ENCODE data around the gene ZNF768. TPM values are rescaled to one million over a fixed set of nuclear protein-coding genes. Genes with fewer than 3 reads are reported as not detected.
"Not testable (repeated sequence)": the region's sequence is repeated elsewhere in the genome, so short reads cannot be mapped to it uniquely, and the experiment has no call there.

Gene ZNF768
- total RNA-seq, 2 experiments from 2014 or later, result 8.3 to 9.2 TPM

DNA sequence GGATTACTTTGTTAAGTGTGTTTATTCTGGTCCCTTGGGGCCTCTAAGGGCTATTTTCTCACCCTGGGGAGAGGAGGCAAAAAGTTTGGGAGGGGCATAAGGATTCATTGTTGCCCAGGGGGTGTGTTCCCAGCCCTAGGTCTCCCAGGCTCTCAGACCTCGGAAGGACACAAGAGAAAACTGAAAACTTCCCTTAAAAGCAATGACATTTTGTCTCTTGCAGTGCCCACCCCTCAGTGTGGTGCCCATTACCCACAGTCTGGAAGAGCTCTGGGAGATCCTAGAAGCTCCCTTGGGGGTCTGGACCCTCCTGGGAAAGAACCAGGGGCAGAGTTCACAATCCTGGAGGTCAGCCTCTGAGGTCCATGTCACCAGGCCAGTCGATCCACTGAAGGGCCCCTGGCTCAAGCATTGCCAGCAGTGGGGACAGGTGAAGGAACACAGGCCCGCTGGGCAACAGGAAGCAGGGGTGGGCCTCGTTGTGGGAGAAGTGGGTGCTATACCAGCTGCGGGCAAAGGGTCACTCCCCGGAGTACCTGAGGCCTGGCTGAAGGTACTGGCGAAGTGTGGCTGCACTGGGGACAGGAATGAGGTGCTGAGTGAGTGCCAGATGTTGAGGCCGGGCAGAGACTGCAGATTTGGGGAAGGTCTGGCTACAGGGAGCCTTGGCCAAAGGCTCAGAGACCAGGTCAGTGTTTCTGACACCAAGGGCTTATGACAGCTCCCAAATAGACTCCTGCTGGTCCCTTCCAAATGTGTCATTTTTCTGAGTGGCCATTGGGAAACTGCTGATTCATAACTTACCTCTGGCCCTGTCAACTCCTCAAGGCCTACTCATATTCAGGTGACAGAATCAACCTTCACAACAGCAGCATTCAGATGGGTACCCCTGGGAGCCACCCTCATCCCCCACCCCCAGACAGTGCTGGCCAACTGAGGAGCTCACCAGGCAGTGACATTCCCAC, 12.9 kb upstream of the ZNF768 start:
- DNase-seq (no peak), ATAC-seq (no peak)
- ChIA-PET CTCF (interaction anchor here (1.2 kb wide), 1 partner anchor 109 kb away, joined by 4 read pairs; the partner anchor contains the start of gene DCTPP1), POLR2A (interaction anchor here (0.6 to 1.2 kb wide), 4 partner anchors 13 to 95 kb away, joined by 3 read pairs; no protein-coding TSS in a partner anchor)
- H3K9me3 Mint-ChIP-seq, result no peaks in the 10 kb centered on the region
- intact Hi-C loops (cut with micrococcal nuclease), result no loop called here
- H3K27ac Mint-ChIP-seq, result no peak overlapping the region
- H3K27me3 Mint-ChIP-seq, result no peaks in the 10 kb centered on the region
- H3K36me3 Mint-ChIP-seq (ENCODE audit: low read depth), result peaks cover 33% of the 10 kb centered on the region
- no peak overlapping the region for H3K4me3 Mint-ChIP-seq
- TF ChIP-seq, protein P1, sequence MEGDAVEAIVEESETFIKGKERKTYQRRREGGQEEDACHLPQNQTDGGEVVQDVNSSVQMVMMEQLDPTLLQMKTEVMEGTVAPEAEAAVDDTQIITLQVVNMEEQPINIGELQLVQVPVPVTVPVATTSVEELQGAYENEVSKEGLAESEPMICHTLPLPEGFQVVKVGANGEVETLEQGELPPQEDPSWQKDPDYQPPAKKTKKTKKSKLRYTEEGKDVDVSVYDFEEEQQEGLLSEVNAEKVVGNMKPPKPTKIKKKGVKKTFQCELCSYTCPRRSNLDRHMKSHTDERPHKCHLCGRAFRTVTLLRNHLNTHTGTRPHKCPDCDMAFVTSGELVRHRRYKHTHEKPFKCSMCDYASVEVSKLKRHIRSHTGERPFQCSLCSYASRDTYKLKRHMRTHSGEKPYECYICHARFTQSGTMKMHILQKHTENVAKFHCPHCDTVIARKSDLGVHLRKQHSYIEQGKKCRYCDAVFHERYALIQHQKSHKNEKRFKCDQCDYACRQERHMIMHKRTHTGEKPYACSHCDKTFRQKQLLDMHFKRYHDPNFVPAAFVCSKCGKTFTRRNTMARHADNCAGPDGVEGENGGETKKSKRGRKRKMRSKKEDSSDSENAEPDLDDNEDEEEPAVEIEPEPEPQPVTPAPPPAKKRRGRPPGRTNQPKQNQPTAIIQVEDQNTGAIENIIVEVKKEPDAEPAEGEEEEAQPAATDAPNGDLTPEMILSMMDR (IDR thresholded peaks at IDR 0.05), result no peak
- H3K4me1 Mint-ChIP-seq (ENCODE audit: low read depth), result peaks cover 21% of the 10 kb centered on the region

DNA sequence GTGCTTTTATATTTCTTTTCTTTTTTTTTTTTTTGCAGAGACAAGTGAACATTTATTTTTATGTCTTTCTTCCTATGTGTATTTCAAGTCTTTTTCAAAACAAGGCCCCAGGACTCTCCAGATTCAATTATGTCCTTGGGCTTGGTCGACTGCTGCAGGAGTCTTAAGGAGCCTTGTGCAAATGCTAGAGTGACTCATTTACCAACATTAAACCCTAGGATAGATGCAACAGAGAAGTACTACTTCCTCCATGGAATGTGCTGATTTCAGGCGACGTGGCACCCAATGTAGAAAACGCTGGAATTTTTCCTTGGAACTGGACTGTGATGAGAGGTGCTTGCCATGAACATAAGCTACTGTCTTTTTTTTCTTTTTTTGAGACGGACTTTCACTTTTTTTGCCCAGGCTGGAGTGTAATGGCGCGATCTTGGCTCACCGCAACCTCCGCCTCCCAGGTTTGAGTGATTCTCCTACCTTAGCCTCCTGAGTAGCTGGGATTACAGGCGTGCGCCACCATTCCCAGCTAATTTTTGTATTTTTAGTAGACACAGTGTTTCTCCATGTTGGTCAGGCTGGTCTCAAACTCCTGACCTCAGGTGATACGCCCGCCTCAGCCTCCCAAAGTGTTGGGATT, 10.1 kb upstream of the ZNF768 start:
- intact Hi-C loops (cut with micrococcal nuclease); ATAC-seq; DNase-seq; H3K27me3 Mint-ChIP-seq; H3K9me3 Mint-ChIP-seq: not testable (repeated sequence)
- Mint-ChIP-seq H3K4me3 (peak overlapping the region; percentile 86), H3K4me1 (ENCODE audit: low read depth) (peaks cover 26% of the 10 kb centered on the region), H3K36me3 (ENCODE audit: low read depth) (peaks cover 38% of the 10 kb centered on the region), H3K27ac (peak overlapping the region; percentile 99)
- ChIA-PET CTCF (interaction anchor here (0.6 to 4.3 kb wide), 20 partner anchors 9 to 160 kb away, joined by 3 to 39 read pairs (median 10); partner anchors contain the start of genes DCTPP1, ZNF688, ZNF764 and ZNF785), POLR2A (interaction anchor here (0.7 to 4.7 kb wide), 24 partner anchors 8 to 129 kb away, joined by 3 to 42 read pairs (median 8); partner anchors contain the start of genes ZNF688, ZNF689, ZNF764 and ZNF771)

DNA sequence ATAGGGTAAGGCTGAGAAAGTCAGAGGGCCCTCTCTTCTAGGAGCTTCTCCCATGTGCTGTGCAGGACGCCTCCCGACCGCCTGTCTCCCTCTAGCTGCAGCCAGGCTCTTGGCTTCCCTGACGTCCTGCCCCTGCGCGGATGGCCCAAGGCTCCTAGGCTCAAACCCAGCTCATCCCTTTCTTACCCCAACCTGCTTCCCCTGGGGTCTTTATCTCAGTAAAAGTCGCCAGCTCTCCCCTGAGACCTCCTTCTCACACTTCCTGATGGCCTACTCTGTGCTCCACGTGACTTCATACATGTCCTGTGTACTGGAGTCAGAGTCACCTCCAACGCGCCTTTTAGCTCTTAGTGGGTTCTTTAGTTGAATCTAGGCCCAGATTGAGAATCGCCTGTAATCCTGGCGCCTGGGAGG, 9.4 kb upstream of the ZNF768 start:
- POLR2A ChIA-PET, result interaction anchor here (0.7 to 4.7 kb wide), 40 partner anchors 9 to 352 kb away, joined by 3 to 42 read pairs (median 5); partner anchors contain the start of genes CORO1A, DCTPP1, ITGAL and SEPHS2
- ATAC-seq (peak; percentile 71), DNase-seq (peak; percentile 82)
- Mint-ChIP-seq H3K27ac (peak overlapping the region; percentile 99), H3K4me1 (ENCODE audit: low read depth) (peaks cover 32% of the 10 kb centered on the region), H3K4me3 (peak overlapping the region; percentile 86), H3K36me3 (ENCODE audit: low read depth) (peaks cover 44% of the 10 kb centered on the region), H3K9me3 (no peaks in the 10 kb centered on the region), H3K27me3 (no peaks in the 10 kb centered on the region)
- intact Hi-C loops (cut with micrococcal nuclease), result loop anchor here (1.0 kb wide), 1 partner anchor 23 kb away; the partner anchor contains the start of gene ZNF764
- TF ChIP-seq, protein P1 (IDR thresholded peaks at IDR 0.05), result no peak
- CTCF ChIA-PET, result interaction anchor here (0.6 to 4.3 kb wide), 28 partner anchors 8 to 164 kb away, joined by 3 to 39 read pairs (median 6); partner anchors contain the start of genes DCTPP1, FBRS, PRR14 and ZNF688

DNA sequence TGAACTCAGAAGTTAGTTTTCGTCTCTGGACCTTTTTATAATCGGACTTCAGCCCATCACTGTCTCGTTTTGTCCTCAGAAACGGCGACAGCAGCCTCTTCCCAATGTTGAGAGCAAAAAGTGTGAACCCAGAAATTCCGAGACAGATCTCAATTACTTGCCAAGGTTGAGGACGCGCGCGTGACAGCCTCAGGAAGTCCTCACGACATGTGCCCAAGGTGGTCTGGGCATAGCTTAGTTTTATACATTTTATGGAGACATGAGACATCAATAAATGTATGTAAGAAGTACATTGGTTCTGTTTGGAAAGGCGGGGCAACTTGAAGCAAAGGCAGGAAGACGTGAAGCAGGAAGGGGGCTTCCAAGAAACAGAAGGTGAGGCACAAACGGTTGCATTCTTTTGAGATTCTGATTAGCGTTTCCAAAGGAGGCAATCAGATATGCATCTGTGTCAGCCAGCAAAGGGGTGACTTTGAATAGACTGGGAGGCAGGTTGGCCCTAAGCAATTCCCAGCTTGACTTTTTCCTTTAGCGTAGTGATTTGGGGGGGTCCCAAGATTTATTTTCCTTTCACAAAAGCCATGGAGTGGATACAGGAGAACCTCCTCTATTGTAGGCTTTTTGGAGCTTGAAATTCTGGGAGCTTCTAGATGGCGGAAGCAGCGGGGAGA, 8.9 kb upstream of the ZNF768 start:
- Mint-ChIP-seq H3K27me3 (no peaks in the 10 kb centered on the region), H3K36me3 (ENCODE audit: low read depth) (peaks cover 44% of the 10 kb centered on the region), H3K9me3 (no peaks in the 10 kb centered on the region), H3K27ac (peak overlapping the region; percentile 99), H3K4me3 (peak overlapping the region; percentile 86), H3K4me1 (ENCODE audit: low read depth) (peaks cover 37% of the 10 kb centered on the region)
- DNase-seq (peak; percentile 57), ATAC-seq (peak; percentile 17)
- POLR2A ChIA-PET, result interaction anchor here (0.6 to 4.7 kb wide), 42 partner anchors 8 to 352 kb away, joined by 3 to 42 read pairs (median 4); partner anchors contain the start of genes CORO1A, DCTPP1, ITGAL and SEPHS2
- intact Hi-C loops (cut with micrococcal nuclease), result loop anchor here (1.0 kb wide), 1 partner anchor 23 kb away; the partner anchor contains the start of gene ZNF764
- TF ChIP-seq, protein P1 (IDR thresholded peaks at IDR 0.05), result no peak
- CTCF ChIA-PET, result interaction anchor here (0.9 to 4.3 kb wide), 29 partner anchors 8 to 164 kb away, joined by 3 to 39 read pairs (median 6); partner anchors contain the start of genes DCTPP1, FBRS, PRR14 and ZNF688

All from activated CD8-positive, alpha-beta T cell treated with anti-CD3 and anti-CD28 coated beads for 36 hours (primary cell).